Activated CD8-positive, alpha-beta T cell treated with anti-CD3 and anti-CD28 coated beads, Interleukin-2, amount 10 ng/mL, durations not matched to agents 7 days and 5 days (primary cell): ENCODE data around the gene ZFHX2. TPM values are rescaled to one million over a fixed set of nuclear protein-coding genes. Genes with fewer than 3 reads are reported as not detected.

Source experiments
- ATAC-seq: fragments of 150-1000 bp; cut with Tn5 transposase; one replicate; pipeline ENCODE4 v1.10.0; 2021; ENCODE audit warnings: moderate library complexity
- CTCF ChIA-PET: fragments of 350-600 bp; sonication (Branson Sonifier 250); formaldehyde crosslinking; loops from one replicate; lab custom pipeline; 2021; ENCODE audit warnings: antibody characterized with exemption; lab: Charles Lee
- POLR2A ChIA-PET: fragments of 350-600 bp; sonication (Branson Sonifier 250); formaldehyde crosslinking; loops from one replicate; lab custom pipeline; 2021; ENCODE audit warnings: antibody characterized with exemption; lab: Charles Lee
- DNase-seq: peaks from one replicate; pipeline ENCODE4 v3.0.0-alpha.2; 2020
- H3K27ac Mint-ChIP-seq: one replicate; pipeline ENCODE4 v1.8.0; 2021; ENCODE audit warnings: mild to moderate bottlenecking, mixed read lengths
- H3K27me3 Mint-ChIP-seq: one replicate; pipeline ENCODE4 v1.8.0; 2021; ENCODE audit warnings: low read depth, mixed read lengths
- H3K36me3 Mint-ChIP-seq: one replicate; pipeline ENCODE4 v1.8.0; 2021; ENCODE audit warnings: low read depth, mixed read lengths
- H3K4me1 Mint-ChIP-seq: one replicate; pipeline ENCODE4 v1.8.0; 2021; ENCODE audit warnings: low read depth, mixed read lengths
- H3K4me3 Mint-ChIP-seq: one replicate; pipeline ENCODE4 v1.8.0; 2021; ENCODE audit warnings: mild to moderate bottlenecking, mixed read lengths
- H3K9me3 Mint-ChIP-seq: one replicate; pipeline ENCODE4 v1.8.0; 2022; ENCODE audit warnings: mixed read lengths; ENCODE audit not compliant: insufficient read depth
- total RNA-seq, 2 experiments: library from RNA; stranded (reverse); gene quantifications; one replicate each; pipeline ENCODE4 v1.2.3, GENCODE V29; 2021

Gene ZFHX2
- total RNA-seq, 2 experiments from 2014 or later, result 0.90 to 1.5 TPM

DNA sequence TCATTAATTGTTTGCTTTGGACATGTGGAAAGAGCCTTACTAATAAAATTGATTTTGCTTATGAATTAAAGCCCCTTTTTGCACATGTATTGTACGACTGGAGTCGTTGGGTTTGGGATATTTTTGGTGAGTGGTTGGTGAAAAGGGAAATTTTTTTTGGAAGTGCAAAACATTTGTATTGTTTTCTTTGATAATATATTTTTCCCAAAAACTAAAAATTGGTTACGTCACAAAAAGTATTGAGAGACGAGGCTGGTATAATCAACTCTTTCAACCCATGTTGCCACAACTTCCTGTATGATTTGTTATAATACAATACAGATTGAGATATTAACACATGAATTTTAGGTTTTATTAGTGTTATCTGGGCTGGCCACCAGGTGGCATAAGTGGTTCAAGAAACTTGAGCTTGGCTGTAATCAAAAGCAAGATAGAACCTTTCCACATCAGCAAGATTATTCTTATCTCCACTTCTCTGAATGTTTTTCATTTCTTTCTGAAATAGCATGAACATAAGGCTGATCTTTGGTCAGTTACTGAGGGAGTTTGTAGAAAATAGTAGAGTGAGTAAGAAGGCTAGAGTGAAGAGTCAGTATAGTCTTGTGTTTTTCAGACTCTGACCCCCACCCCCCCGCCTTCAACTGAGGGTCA lies 73.3 kb downstream of the ZFHX2 start:
- Mint-ChIP-seq H3K4me1 (no peaks in the 10 kb centered on the region), H3K36me3 (peaks cover 40% of the 10 kb centered on the region), H3K27ac (no peak overlapping the region), H3K27me3 (no peaks in the 10 kb centered on the region), H3K9me3 (no peaks in the 10 kb centered on the region), H3K4me3 (no peak overlapping the region)
- ChIA-PET CTCF (interaction anchor here (0.6 to 13.7 kb wide), 16 partner anchors 8 to 201 kb away, joined by 3 to 266 read pairs (median 4); partner anchors contain the start of genes AP1G2, NGDN, PABPN1 and THTPA), POLR2A (interaction anchor here (1.0 to 2.6 kb wide), 4 partner anchors 32 to 89 kb away, joined by 3 to 9 read pairs (median 5); partner anchors contain the start of gene AP1G2)
- DNase-seq (peak; percentile 81), ATAC-seq (peak; percentile 52)

DNA sequence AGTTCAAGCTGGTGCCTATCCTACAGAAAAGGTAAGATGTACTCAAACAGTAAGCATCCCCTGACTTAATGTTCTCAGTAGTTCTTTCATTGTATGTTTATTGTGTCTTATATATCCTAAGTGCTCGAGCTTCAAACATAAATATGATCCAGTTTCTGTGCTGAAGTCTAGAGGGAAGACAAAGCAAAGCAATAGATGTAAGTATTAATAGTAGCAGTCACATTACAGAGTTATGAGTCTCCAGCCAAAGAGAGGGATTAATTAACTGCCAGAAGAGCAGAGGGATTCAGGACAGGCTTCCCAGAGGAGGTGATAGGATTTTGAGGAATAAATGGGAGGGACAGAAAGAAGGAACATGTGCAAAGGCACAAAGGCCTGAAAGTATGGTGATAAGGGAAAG lies 80.6 kb downstream of the ZFHX2 start:
- no peak for DNase-seq
- ChIA-PET CTCF (interaction anchor here (1.0 to 1.7 kb wide), 4 partner anchors 70 to 92 kb away, joined by 3 to 5 read pairs (median 4); no protein-coding TSS in a partner anchor), POLR2A (no interaction called here)
- H3K36me3 Mint-ChIP-seq, result peaks cover 26% of the 10 kb centered on the region
- peaks cover 11% of the 10 kb centered on the region for H3K4me1 Mint-ChIP-seq
- H3K9me3 Mint-ChIP-seq, result no peaks in the 10 kb centered on the region
- no peak overlapping the region for H3K27ac Mint-ChIP-seq
- no peak for ATAC-seq
- no peak overlapping the region for H3K4me3 Mint-ChIP-seq
- no peaks in the 10 kb centered on the region for H3K27me3 Mint-ChIP-seq

Other genes with a start within 250 kb of the ZFHX2 start
- 10 to 100 TPM; 22.6 to 28.3 TPM for gene PPP1R3E, start 248.9 kb downstream of the ZFHX2 start, total RNA-seq
- gene BCL2L2, start 244.9 kb downstream of the ZFHX2 start, total RNA-seq, result 1 to 10 TPM; 2.2 to 2.9 TPM
- 100 to 1,000 TPM; 200 to 210 TPM for gene PABPN1, start 230.3 kb downstream of the ZFHX2 start, total RNA-seq
- gene SLC22A17, start 198.9 kb downstream of the ZFHX2 start, total RNA-seq, result 1 to 10 TPM in 1 of 2 experiments, under 1 TPM in 1; 0.94 to 1.1 TPM
- not detected for gene EFS, start 186.6 kb downstream of the ZFHX2 start, total RNA-seq
- gene IL25, start 179.0 kb downstream of the ZFHX2 start, total RNA-seq, result not detected
- gene CMTM5, start 174.7 kb downstream of the ZFHX2 start, total RNA-seq, result not detected
- gene MYH6, start 143.5 kb downstream of the ZFHX2 start, total RNA-seq, result not detected
- not detected for gene MYH7, start 116.1 kb downstream of the ZFHX2 start, total RNA-seq
- 10 to 100 TPM; 43.7 to 44.0 TPM for gene NGDN, start 82.1 kb downstream of the ZFHX2 start, total RNA-seq
- gene THTPA, start 4.5 kb upstream of the ZFHX2 start, total RNA-seq, result 1 to 10 TPM; 7.3 to 9.8 TPM
- gene AP1G2, start 16.0 kb upstream of the ZFHX2 start, total RNA-seq, result 100 to 1,000 TPM; 267 to 276 TPM
- gene JPH4, start 27.0 kb upstream of the ZFHX2 start, total RNA-seq, result not detected
- gene DHRS2, start 84.6 kb upstream of the ZFHX2 start, total RNA-seq, result under 1 TPM; 0.24 to 0.44 TPM